Activated naive CD4-positive, alpha-beta T cell treated with anti-CD3 and anti-CD28 coated beads, Interleukin-2, amount 10 ng/mL, durations not matched to agents 7 days and 5 days (primary cell): ENCODE measurements around the gene CSNK1E.

ENCODE experiments used
- CTCF ChIA-PET: fragments of 350-600 bp; sonication (Branson Sonifier 250); formaldehyde crosslinking; loops from one replicate; lab custom pipeline; 2021; ENCODE audit warnings: antibody characterized with exemption; lab: Charles Lee
- DNase-seq: peaks from one replicate; pipeline ENCODE4 v3.0.0-alpha.2; 2020
- H3K27ac Mint-ChIP-seq: one replicate; pipeline ENCODE4 v1.8.0; 2021; ENCODE audit warnings: mild to moderate bottlenecking, moderate library complexity, mixed read lengths
- H3K27me3 Mint-ChIP-seq: one replicate; pipeline ENCODE4 v1.8.0; 2021; ENCODE audit warnings: mild to moderate bottlenecking, mixed read lengths
- H3K36me3 Mint-ChIP-seq: one replicate; pipeline ENCODE4 v1.8.0; 2021; ENCODE audit warnings: mixed read lengths
- H3K4me1 Mint-ChIP-seq: one replicate; pipeline ENCODE4 v1.8.0; 2021; ENCODE audit warnings: mixed read lengths
- H3K4me3 Mint-ChIP-seq: one replicate; pipeline ENCODE4 v1.8.0; 2021; ENCODE audit warnings: mild to moderate bottlenecking, moderate library complexity, mixed read lengths
- H3K9me3 Mint-ChIP-seq: one replicate; pipeline ENCODE4 v1.8.0; 2021; ENCODE audit warnings: mixed read lengths

Gene CSNK1E

GRCh38 chr22:38249301-38249700 is 67.9 kb downstream of the CSNK1E start:
- no peak for DNase-seq
- H3K4me1 Mint-ChIP-seq: no peaks in the 10 kb centered on the region
- H3K27me3 Mint-ChIP-seq: no peaks in the 10 kb centered on the region
- CTCF ChIA-PET: no interaction called here
- H3K9me3 Mint-ChIP-seq: no peaks in the 10 kb centered on the region
- no peak overlapping the region for H3K4me3 Mint-ChIP-seq
- H3K27ac Mint-ChIP-seq: no peak overlapping the region
- peaks cover 12% of the 10 kb centered on the region for H3K36me3 Mint-ChIP-seq

GRCh38 chr22:38248280-38248679 is 69.0 kb downstream of the CSNK1E start:
- Mint-ChIP-seq H3K36me3 (peaks cover 19% of the 10 kb centered on the region), H3K4me1 (no peaks in the 10 kb centered on the region), H3K27me3 (no peaks in the 10 kb centered on the region), H3K4me3 (no peak overlapping the region), H3K27ac (no peak overlapping the region), H3K9me3 (no peaks in the 10 kb centered on the region)
- DNase-seq: no peak
- CTCF ChIA-PET: no interaction called here

GRCh38 chr22:38247713-38248112 is 69.5 kb downstream of the CSNK1E start:
- Mint-ChIP-seq H3K4me3 (no peak overlapping the region), H3K36me3 (peaks cover 19% of the 10 kb centered on the region), H3K27ac (no peak overlapping the region), H3K9me3 (no peaks in the 10 kb centered on the region), H3K4me1 (no peaks in the 10 kb centered on the region), H3K27me3 (no peaks in the 10 kb centered on the region)
- DNase-seq: no peak
- CTCF ChIA-PET: no interaction called here

GRCh38 chr22:38246692-38247091 is 70.5 kb downstream of the CSNK1E start:
- CTCF ChIA-PET: interaction anchor here (0.8 kb wide), 1 partner anchor 16 kb away, joined by 4 read pairs; no protein-coding TSS in a partner anchor
- H3K36me3 Mint-ChIP-seq: peaks cover 19% of the 10 kb centered on the region
- no peak overlapping the region for H3K4me3 Mint-ChIP-seq
- H3K9me3 Mint-ChIP-seq: no peaks in the 10 kb centered on the region
- no peak for DNase-seq
- no peaks in the 10 kb centered on the region for H3K27me3 Mint-ChIP-seq
- no peak overlapping the region for H3K27ac Mint-ChIP-seq
- H3K4me1 Mint-ChIP-seq: no peaks in the 10 kb centered on the region

- no peaks in the 10 kb centered on the region for H3K27me3 Mint-ChIP-seq
- CTCF ChIA-PET: interaction anchor here (0.8 kb wide), 1 partner anchor 16 kb away, joined by 4 read pairs; no protein-coding TSS in a partner anchor
- H3K27ac Mint-ChIP-seq: no peak overlapping the region
- H3K36me3 Mint-ChIP-seq: peaks cover 19% of the 10 kb centered on the region
- no peak overlapping the region for H3K4me3 Mint-ChIP-seq
- H3K9me3 Mint-ChIP-seq: no peaks in the 10 kb centered on the region
- no peak for DNase-seq
- H3K4me1 Mint-ChIP-seq: no peaks in the 10 kb centered on the region
Observed at GRCh38 chr22:38246046-38246658, 71.1 kb downstream of the CSNK1E start.

- no peaks in the 10 kb centered on the region for H3K4me1 Mint-ChIP-seq
- no peaks in the 10 kb centered on the region for H3K9me3 Mint-ChIP-seq
- H3K27ac Mint-ChIP-seq: no peak overlapping the region
- CTCF ChIA-PET: no interaction called here
- H3K4me3 Mint-ChIP-seq: no peak overlapping the region
- no peaks in the 10 kb centered on the region for H3K27me3 Mint-ChIP-seq
- no peak for DNase-seq
- peaks cover 15% of the 10 kb centered on the region for H3K36me3 Mint-ChIP-seq
Observed at GRCh38 chr22:38244106-38244505, 73.1 kb downstream of the CSNK1E start.

- peaks cover 14% of the 10 kb centered on the region for H3K36me3 Mint-ChIP-seq
- H3K27me3 Mint-ChIP-seq: no peaks in the 10 kb centered on the region
- CTCF ChIA-PET: no interaction called here
- no peaks in the 10 kb centered on the region for H3K9me3 Mint-ChIP-seq
- no peaks in the 10 kb centered on the region for H3K4me1 Mint-ChIP-seq
- no peak overlapping the region for H3K27ac Mint-ChIP-seq
- DNase-seq: no peak
- H3K4me3 Mint-ChIP-seq: no peak overlapping the region
Observed at GRCh38 chr22:38243007-38243765, 74.0 kb downstream of the CSNK1E start.

GRCh38 chr22:38240734-38241252 is 76.4 kb downstream of the CSNK1E start:
- Mint-ChIP-seq H3K4me1 (no peaks in the 10 kb centered on the region), H3K9me3 (no peaks in the 10 kb centered on the region), H3K4me3 (no peak overlapping the region), H3K27me3 (no peaks in the 10 kb centered on the region), H3K36me3 (peaks cover 11% of the 10 kb centered on the region), H3K27ac (no peak overlapping the region)
- DNase-seq: no peak
- CTCF ChIA-PET: no interaction called here
